Effector memory CD8-positive, alpha-beta T cell (primary cell): Measurements from ENCODE around the gene CD164L2.

ENCODE experiments used
- ATAC-seq: fragments of 150-1000 bp; cut with Tn5 transposase; replicated peaks from 2 replicates; pipeline ENCODE4 v1.10.0; 2021; ENCODE audit warnings: mild to moderate bottlenecking, moderate library complexity
- DNase-seq, 3 experiments: peaks; one replicate each; pipeline ENCODE4 v3.0.0; 2021
- H3K27ac Mint-ChIP-seq, 2 donors: one replicate each; pipeline ENCODE4 v1.8.0; 2022; ENCODE audit warnings: mild to moderate bottlenecking in 2 of 2, mixed read lengths in 2 of 2, moderate library complexity in 2 of 2
- H3K27me3 Mint-ChIP-seq, 2 donors: one replicate each; pipeline ENCODE4 v1.8.0; 2022; ENCODE audit warnings: mixed read lengths in 2 of 2
- H3K36me3 Mint-ChIP-seq: one replicate; pipeline ENCODE4 v1.8.0; 2022; ENCODE audit warnings: mild to moderate bottlenecking, moderate library complexity, mixed read lengths; ENCODE audit not compliant: insufficient read depth
- H3K4me1 Mint-ChIP-seq, 2 donors: one replicate each; pipeline ENCODE4 v1.8.0; 2022; ENCODE audit warnings: low read depth in 2 of 2, mixed read lengths in 2 of 2
- H3K4me3 Mint-ChIP-seq, 2 donors: one replicate each; pipeline ENCODE4 v1.8.0; 2022; ENCODE audit warnings: mild to moderate bottlenecking in 2 of 2, mixed read lengths in 2 of 2, moderate library complexity in 2 of 2
- H3K9me3 Mint-ChIP-seq, 2 donors: one replicate each; pipeline ENCODE4 v1.8.0; 2022; ENCODE audit warnings: mixed read lengths in 2 of 2

The CD164L2 gene

GRCh38 chr1:27359822-27360158 is 23.3 kb downstream of the CD164L2 start:
- H3K4me1 Mint-ChIP-seq: peaks cover 24 to 61% of the 10 kb centered on the region in 2 donors
- DNase-seq (no peak), ATAC-seq (no peak)
- H3K27me3 Mint-ChIP-seq: no peaks in the 10 kb centered on the region
- peak overlapping the region; percentile 65 to 84 for H3K4me3 Mint-ChIP-seq
- peaks cover 28% of the 10 kb centered on the region for H3K36me3 Mint-ChIP-seq
- no peaks in the 10 kb centered on the region for H3K9me3 Mint-ChIP-seq
- peak overlapping the region in 1 of 2 donors; percentile 74 for H3K27ac Mint-ChIP-seq

DNA sequence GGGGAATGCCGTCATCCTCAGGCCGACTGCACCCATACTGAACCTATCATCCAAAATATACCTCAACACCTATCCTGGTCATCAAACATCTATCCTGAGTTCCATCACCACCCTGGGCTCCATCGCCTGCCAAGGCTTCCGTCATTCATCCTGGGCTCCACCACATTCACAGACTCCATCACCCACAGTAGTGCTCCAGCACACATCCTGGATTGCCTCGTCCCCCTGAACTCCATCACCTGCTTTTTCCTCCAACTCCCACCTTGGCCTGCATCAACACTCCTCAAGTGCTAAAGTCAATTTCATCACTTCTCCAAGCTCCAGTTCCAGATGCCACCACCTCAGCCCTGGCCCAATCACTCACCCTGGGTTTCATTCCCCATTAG is 24.2 kb downstream of the CD164L2 start:
- Mint-ChIP-seq H3K27me3 (no peaks in the 10 kb centered on the region), H3K4me3 (peak overlapping the region; percentile 65 to 84), H3K9me3 (no peaks in the 10 kb centered on the region), H3K4me1 (peaks cover 24 to 54% of the 10 kb centered on the region in 2 donors), H3K36me3 (peaks cover 28% of the 10 kb centered on the region), H3K27ac (no peak overlapping the region)
- DNase-seq (no peak), ATAC-seq (no peak)

- Mint-ChIP-seq H3K36me3 (peaks cover 28% of the 10 kb centered on the region), H3K9me3 (no peaks in the 10 kb centered on the region), H3K4me3 (peak overlapping the region; percentile 77 to 82), H3K27ac (no peak overlapping the region), H3K4me1 (peaks cover 24 to 50% of the 10 kb centered on the region in 2 donors), H3K27me3 (no peaks in the 10 kb centered on the region)
- ATAC-seq: no peak
- no peak for DNase-seq
Measured at GRCh38 chr1:27358038-27358927, 24.9 kb downstream of the CD164L2 start.

- DNase-seq (peak; percentile 74 to 82 (median 81)), ATAC-seq (peak; percentile 54)
- peaks cover 24 to 50% of the 10 kb centered on the region in 2 donors for H3K4me1 Mint-ChIP-seq
- H3K36me3 Mint-ChIP-seq: peaks cover 28% of the 10 kb centered on the region
- H3K4me3 Mint-ChIP-seq: peak overlapping the region; percentile 77 to 82
- no peaks in the 10 kb centered on the region for H3K27me3 Mint-ChIP-seq
- no peaks in the 10 kb centered on the region for H3K9me3 Mint-ChIP-seq
- H3K27ac Mint-ChIP-seq: peak overlapping the region; percentile 79 to 90
Measured at GRCh38 chr1:27357281-27358037, 25.7 kb downstream of the CD164L2 start.

DNA sequence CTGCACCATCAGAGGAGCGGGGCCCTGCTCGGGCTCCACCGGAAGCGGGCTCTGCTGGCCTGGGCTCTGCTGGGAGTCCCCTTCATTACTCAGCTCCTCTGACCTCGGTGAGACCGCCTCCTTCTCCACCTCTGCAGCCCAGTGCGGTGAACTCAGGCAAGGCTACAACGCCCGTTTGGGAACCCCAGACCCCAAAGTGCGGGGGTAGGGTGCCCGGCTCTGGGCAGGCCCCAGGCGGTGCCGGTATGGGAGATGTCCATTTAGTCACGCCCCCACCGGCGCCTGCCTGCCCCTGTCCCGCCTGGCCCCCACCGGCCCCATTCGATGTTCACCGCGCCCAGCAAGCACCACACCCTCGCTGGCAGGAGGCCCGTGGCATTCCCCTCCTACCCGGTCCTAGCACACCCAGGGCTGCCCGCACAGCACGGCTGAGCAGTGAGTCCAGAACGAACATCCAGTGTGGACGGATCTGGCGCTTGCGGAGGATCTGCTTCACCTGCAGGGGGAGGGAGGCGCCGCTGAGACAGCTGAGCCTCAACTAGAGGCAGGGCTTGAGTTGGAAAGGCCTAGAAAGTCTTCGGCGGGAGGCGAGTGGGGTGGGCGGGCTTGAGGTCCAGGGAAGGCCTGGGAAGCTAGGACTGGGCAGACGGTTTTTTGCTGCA is 26.4 kb downstream of the CD164L2 start:
- H3K4me3 Mint-ChIP-seq: peak overlapping the region; percentile 77 to 82
- peak; percentile 75 for ATAC-seq

DNA sequence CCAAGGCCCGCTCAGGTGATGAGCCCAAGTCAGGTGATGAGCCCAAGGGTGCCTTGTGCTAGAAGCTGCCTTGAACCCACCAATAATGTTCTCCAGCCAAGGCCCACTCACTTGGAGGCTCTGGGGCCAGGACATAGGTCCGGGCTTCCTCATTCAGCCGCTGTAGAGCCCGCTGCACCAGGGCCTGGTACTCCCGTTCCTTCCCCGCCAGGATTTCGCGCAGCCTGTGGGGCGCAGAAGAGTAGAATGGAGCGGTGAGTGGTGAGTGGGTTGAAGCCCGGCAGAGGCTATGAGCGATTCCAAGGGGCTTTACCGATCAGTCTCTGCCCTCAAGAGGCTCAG is 26.9 kb downstream of the CD164L2 start:
- ATAC-seq (no peak), DNase-seq (peak in 1 of 3 experiments; percentile 45)
- H3K9me3 Mint-ChIP-seq: no peaks in the 10 kb centered on the region
- peaks cover 24 to 50% of the 10 kb centered on the region in 2 donors for H3K4me1 Mint-ChIP-seq
- H3K4me3 Mint-ChIP-seq: peak overlapping the region; percentile 77 to 82
- H3K27me3 Mint-ChIP-seq: no peaks in the 10 kb centered on the region
- H3K36me3 Mint-ChIP-seq: peaks cover 31% of the 10 kb centered on the region
- H3K27ac Mint-ChIP-seq: peak overlapping the region; percentile 79 to 90

More for the DNA sequence above, 26.4 kb downstream of the CD164L2 start:
- peak overlapping the region; percentile 79 to 90 for H3K27ac Mint-ChIP-seq
- peaks cover 28% of the 10 kb centered on the region for H3K36me3 Mint-ChIP-seq
- no peaks in the 10 kb centered on the region for H3K9me3 Mint-ChIP-seq
- peaks cover 24 to 50% of the 10 kb centered on the region in 2 donors for H3K4me1 Mint-ChIP-seq
- no peaks in the 10 kb centered on the region for H3K27me3 Mint-ChIP-seq
- DNase-seq: peak; percentile 26 to 60 (median 57)

DNA sequence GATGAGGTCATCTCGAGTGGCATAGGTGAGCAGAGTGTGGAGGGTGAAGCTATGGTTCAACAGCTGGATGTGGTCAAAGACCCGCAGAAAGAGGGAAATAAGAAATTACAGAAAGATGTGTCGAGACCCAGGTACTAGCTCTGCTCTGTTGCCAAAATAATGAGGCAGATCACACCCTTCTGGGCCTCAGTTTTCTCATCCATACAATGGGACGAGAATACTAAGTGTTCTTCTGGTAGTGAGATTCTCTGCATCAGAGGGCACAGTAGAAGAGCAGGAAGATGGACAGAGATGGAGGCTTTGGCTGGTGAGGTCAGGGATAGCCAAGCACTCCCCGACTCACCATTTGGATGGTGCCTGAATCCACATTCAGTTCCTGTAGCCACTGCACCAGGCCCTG is 27.4 kb downstream of the CD164L2 start:
- no peak for DNase-seq
- Mint-ChIP-seq H3K9me3 (no peaks in the 10 kb centered on the region), H3K36me3 (peaks cover 34% of the 10 kb centered on the region), H3K27me3 (no peaks in the 10 kb centered on the region), H3K4me3 (peak overlapping the region; percentile 77 to 82), H3K27ac (peak overlapping the region; percentile 79 to 90), H3K4me1 (peaks cover 24 to 47% of the 10 kb centered on the region in 2 donors)
- ATAC-seq: no peak

DNA sequence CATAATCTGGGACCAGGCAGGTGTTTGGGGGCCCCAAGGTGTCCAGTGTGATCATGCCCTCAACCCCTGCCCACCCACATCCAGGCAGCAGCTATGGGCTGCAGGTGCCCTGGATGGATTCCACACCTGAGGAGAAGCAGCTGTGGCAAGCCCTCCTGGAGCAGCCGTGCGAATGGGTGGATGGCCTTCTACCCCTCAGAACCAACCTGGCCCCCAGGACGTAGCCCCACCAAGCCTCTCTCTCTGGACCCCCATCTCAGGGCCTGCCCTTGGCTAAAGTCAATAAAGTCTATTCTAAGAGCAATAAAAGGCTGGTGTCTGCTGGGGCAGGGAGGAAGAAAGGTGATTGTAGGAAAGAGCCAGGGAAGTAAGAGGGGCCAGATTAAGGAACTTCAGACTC is 29.5 kb downstream of the CD164L2 start:
- H3K4me3 Mint-ChIP-seq: no peak overlapping the region
- peaks cover 7 to 32% of the 10 kb centered on the region in 2 donors for H3K4me1 Mint-ChIP-seq
- H3K9me3 Mint-ChIP-seq: no peaks in the 10 kb centered on the region
- peak overlapping the region in 1 of 2 donors; percentile 41 for H3K27ac Mint-ChIP-seq
- H3K27me3 Mint-ChIP-seq: no peaks in the 10 kb centered on the region
- no peak for DNase-seq
- ATAC-seq: no peak
- H3K36me3 Mint-ChIP-seq: peaks cover 34% of the 10 kb centered on the region

- ATAC-seq (no peak), DNase-seq (no peak)
- Mint-ChIP-seq H3K27me3 (no peaks in the 10 kb centered on the region), H3K36me3 (peaks cover 37% of the 10 kb centered on the region), H3K4me3 (no peak overlapping the region), H3K9me3 (no peaks in the 10 kb centered on the region), H3K4me1 (peaks cover 7 to 32% of the 10 kb centered on the region in 2 donors), H3K27ac (peak overlapping the region in 1 of 2 donors; percentile 41)
Measured at GRCh38 chr1:27353166-27353565, 30.0 kb downstream of the CD164L2 start.

DNA sequence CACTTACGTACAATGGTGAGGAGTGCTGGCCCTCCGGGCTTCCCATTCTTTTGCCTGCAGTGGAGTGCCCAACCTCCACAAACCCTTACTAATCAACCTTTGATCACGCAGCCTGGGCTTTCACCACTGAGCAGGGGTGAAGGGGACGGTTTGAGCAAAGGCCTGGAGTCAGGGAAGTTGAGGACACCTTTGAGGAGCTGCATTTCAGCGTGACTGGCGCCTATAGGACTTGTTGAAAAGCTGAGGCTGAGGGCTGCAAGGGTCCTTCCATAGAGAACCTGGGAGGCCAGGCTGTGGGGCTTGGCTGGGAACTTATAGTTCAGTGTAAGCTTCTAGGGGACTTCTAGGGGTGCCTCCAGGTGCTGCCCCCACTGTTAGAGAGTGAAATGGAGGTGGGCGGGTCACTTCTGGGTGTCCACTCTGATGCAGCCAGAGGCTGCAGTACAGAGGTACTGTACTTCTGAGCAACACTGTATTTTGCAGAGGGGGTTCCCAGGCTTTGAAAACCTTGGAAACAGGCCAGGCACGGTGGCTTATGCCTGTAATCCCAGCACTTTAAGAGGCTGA is 31.5 kb downstream of the CD164L2 start:
- Mint-ChIP-seq H3K4me3 (peak overlapping the region in 1 of 2 donors; percentile 43), H3K9me3 (no peaks in the 10 kb centered on the region), H3K4me1 (peaks cover 11 to 27% of the 10 kb centered on the region in 2 donors), H3K27me3 (no peaks in the 10 kb centered on the region), H3K36me3 (peaks cover 38% of the 10 kb centered on the region), H3K27ac (peak overlapping the region in 1 of 2 donors; percentile 79)
- ATAC-seq (no peak), DNase-seq (no peak)

GRCh38 chr1:27350663-27351540 is 32.2 kb downstream of the CD164L2 start:
- Mint-ChIP-seq H3K9me3 (no peaks in the 10 kb centered on the region), H3K27me3 (no peaks in the 10 kb centered on the region), H3K27ac (peak overlapping the region in 1 of 2 donors; percentile 79), H3K36me3 (peaks cover 41% of the 10 kb centered on the region), H3K4me1 (peaks cover 15 to 26% of the 10 kb centered on the region in 2 donors), H3K4me3 (peak overlapping the region in 1 of 2 donors; percentile 43)
- DNase-seq (no peak), ATAC-seq (no peak)
